ENCODE measurements around the gene TSC22D3. TPM values are rescaled to one million over a fixed set of nuclear protein-coding genes. Genes with fewer than 3 reads are reported as not detected.
"Not testable (repeated sequence)": the region's sequence is repeated elsewhere in the genome, so short reads cannot be mapped to it uniquely, and the experiment has no call there.

Gene TSC22D3
- total and polyA plus RNA-seq, 2 experiments from 2014 or later = 35.9 to 49.0 TPM

DNA sequence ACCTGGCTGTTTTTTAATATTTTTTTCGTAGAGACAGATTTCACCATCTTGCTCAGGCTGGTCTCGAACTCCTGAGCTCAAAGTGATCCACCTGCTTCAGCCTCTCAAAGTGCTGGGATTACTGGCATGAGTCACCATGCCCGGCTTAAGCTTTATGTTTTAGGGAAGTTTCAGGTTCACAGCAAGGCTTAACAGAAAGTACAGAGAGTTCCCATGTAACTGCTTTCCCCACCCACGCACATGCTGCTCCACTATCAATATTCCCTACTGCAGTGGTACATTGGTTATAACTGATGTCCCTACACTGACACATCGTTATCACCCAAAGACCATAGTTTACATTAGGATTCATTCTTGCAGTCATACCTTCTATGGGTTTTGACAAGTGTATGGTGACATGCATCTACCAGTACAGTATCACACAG is 84.6 kb downstream of the TSC22D3 start:
- no peak overlapping the region for H3K4me3 ChIP-seq
- H3K9ac ChIP-seq = no peak overlapping the region
- no peak for TF ChIP-seq EZH2 (IDR thresholded peaks at IDR 0.05; ENCODE audit: insufficient read depth, poor library complexity, severe bottlenecking)
- H3K79me2 ChIP-seq (ENCODE audit: insufficient read depth) = no peaks in the 10 kb centered on the region
- no peaks in the 10 kb centered on the region for H4K20me1 ChIP-seq (ENCODE audit: insufficient read depth)
- in situ Hi-C loops (cut with MboI) = no loop called here
- H3K27me3 ChIP-seq (replicated peaks; ENCODE audit: insufficient read depth) = no peaks in the 10 kb centered on the region
- no peaks in the 10 kb centered on the region for H3K9me3 ChIP-seq (ENCODE audit: low read depth)
- H3K4me1 ChIP-seq (ENCODE audit: insufficient read depth) = no peaks in the 10 kb centered on the region
- H2AFZ ChIP-seq = no peak overlapping the region
- H3F3A ChIP-seq (ENCODE audit: insufficient read depth) = no peaks in the 10 kb centered on the region
- H3K36me3 ChIP-seq (ENCODE audit: low read depth) = no peaks in the 10 kb centered on the region
- no peak for DNase-seq
- WGBS, 2 experiments (ENCODE audit: low coverage in 1 of 2, low lambda C conversion rate in 2 of 2, missing lambda C conversion rate in 2 of 2) = 71 to 81% methylated on average over 4 to 5 of the region's 5 CpGs
- H3K4me2 ChIP-seq (ENCODE audit: unreplicated experiment) = no peak overlapping the region
- H3K27ac ChIP-seq = no peak overlapping the region
- H3K9me2 ChIP-seq (ENCODE audit: insufficient read depth) = no peaks in the 10 kb centered on the region

GRCh38 chrX:107687445-107687844 is 88.1 kb downstream of the TSC22D3 start:
- in situ Hi-C loops (cut with MboI) = no loop called here
- Histone ChIP-seq H3K4me1 (ENCODE audit: insufficient read depth) (no peaks in the 10 kb centered on the region), H3K9me3 (ENCODE audit: low read depth) (no peaks in the 10 kb centered on the region), H2AFZ (no peak overlapping the region), H3F3A (ENCODE audit: insufficient read depth) (no peaks in the 10 kb centered on the region), H3K9me2 (ENCODE audit: insufficient read depth) (no peaks in the 10 kb centered on the region), H3K9ac (no peak overlapping the region), H3K27me3 (replicated peaks; ENCODE audit: insufficient read depth) (no peaks in the 10 kb centered on the region), H3K27ac (no peak overlapping the region), H4K20me1 (ENCODE audit: insufficient read depth) (no peaks in the 10 kb centered on the region), H3K4me3 (no peak overlapping the region), H3K4me2 (ENCODE audit: unreplicated experiment) (no peak overlapping the region), H3K79me2 (ENCODE audit: insufficient read depth) (no peaks in the 10 kb centered on the region), H3K36me3 (ENCODE audit: low read depth) (no peaks in the 10 kb centered on the region)
- no peak for DNase-seq
- WGBS, 2 experiments (ENCODE audit: low coverage in 1 of 2, low lambda C conversion rate in 2 of 2, missing lambda C conversion rate in 2 of 2) = 50 to 58% methylated on average over 3 of the region's 3 CpGs
- TF ChIP-seq EZH2phosphoT487 (IDR thresholded peaks at IDR 0.05; ENCODE audit: insufficient read depth, low read depth) (no peak), EZH2 (IDR thresholded peaks at IDR 0.05; ENCODE audit: insufficient read depth, poor library complexity, severe bottlenecking) (no peak)

DNA sequence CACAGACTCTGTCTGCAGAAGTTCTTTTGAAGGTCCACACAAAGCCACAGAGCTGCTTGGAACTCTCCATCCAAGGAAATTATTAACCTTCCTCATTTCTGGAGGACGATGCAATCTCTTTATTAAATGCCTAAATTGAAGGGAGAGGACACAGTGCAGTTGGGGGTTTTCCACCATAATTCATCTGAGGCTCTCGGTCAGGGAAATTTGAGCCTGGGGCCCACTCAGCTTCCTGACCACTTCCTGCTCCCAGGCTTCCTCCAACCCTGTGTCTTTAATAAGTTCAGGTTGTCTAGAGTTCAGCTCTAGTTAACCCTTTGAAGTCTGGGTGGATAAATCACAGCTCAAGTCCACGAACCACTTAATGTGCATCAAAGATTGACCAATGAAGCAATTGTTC is 88.8 kb downstream of the TSC22D3 start:
- Histone ChIP-seq H3K4me1 (ENCODE audit: insufficient read depth) (no peaks in the 10 kb centered on the region), H3F3A (ENCODE audit: insufficient read depth) (no peaks in the 10 kb centered on the region), H3K79me2 (ENCODE audit: insufficient read depth) (no peaks in the 10 kb centered on the region), H3K4me3 (no peak overlapping the region), H4K20me1 (ENCODE audit: insufficient read depth) (no peaks in the 10 kb centered on the region), H3K27ac (no peak overlapping the region), H3K27me3 (replicated peaks; ENCODE audit: insufficient read depth) (no peaks in the 10 kb centered on the region), H3K9me2 (ENCODE audit: insufficient read depth) (no peaks in the 10 kb centered on the region), H3K9ac (no peak overlapping the region), H2AFZ (no peak overlapping the region), H3K4me2 (ENCODE audit: unreplicated experiment) (no peak overlapping the region), H3K36me3 (ENCODE audit: low read depth) (no peaks in the 10 kb centered on the region), H3K9me3 (ENCODE audit: low read depth) (no peaks in the 10 kb centered on the region)
- WGBS, 2 experiments (ENCODE audit: low coverage in 1 of 2, low lambda C conversion rate in 2 of 2, missing lambda C conversion rate in 2 of 2) = 45 to 50% methylated on average over 3 of the region's 3 CpGs
- no peak for DNase-seq
- TF ChIP-seq EZH2phosphoT487 (IDR thresholded peaks at IDR 0.05; ENCODE audit: insufficient read depth, low read depth) (no peak), EZH2 (IDR thresholded peaks at IDR 0.05; ENCODE audit: insufficient read depth, poor library complexity, severe bottlenecking) (no peak)
- in situ Hi-C loops (cut with MboI) = no loop called here

DNA sequence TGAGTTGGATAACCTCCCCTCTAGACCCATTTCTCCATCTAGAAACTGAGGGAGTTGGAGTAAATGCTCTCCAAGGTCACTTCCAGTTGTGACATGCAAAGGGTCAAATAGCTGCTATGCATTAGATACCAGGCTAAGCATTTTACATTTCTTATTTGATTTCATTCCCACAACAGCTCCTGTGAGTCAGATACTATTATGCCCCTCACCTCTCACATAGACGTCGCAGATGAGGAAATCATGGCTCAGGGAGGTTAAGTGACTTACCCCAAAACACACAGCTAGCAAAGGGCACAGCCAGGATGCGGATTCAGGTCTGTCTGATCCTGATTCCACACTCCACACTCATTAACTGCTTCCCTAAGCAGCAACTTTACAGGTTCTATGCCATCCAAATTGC is 89.6 kb downstream of the TSC22D3 start:
- TF ChIP-seq EZH2phosphoT487 (IDR thresholded peaks at IDR 0.05; ENCODE audit: insufficient read depth, low read depth) (no peak), EZH2 (IDR thresholded peaks at IDR 0.05; ENCODE audit: insufficient read depth, poor library complexity, severe bottlenecking) (no peak)
- Histone ChIP-seq H3K9me3 (ENCODE audit: low read depth) (no peaks in the 10 kb centered on the region), H3F3A (ENCODE audit: insufficient read depth) (no peaks in the 10 kb centered on the region), H3K9ac (no peak overlapping the region), H3K4me2 (ENCODE audit: unreplicated experiment) (no peak overlapping the region), H2AFZ (no peak overlapping the region), H3K27ac (no peak overlapping the region), H3K4me3 (no peak overlapping the region), H3K9me2 (ENCODE audit: insufficient read depth) (no peaks in the 10 kb centered on the region), H4K20me1 (ENCODE audit: insufficient read depth) (no peaks in the 10 kb centered on the region), H3K79me2 (ENCODE audit: insufficient read depth) (no peaks in the 10 kb centered on the region), H3K36me3 (ENCODE audit: low read depth) (no peaks in the 10 kb centered on the region), H3K27me3 (replicated peaks; ENCODE audit: insufficient read depth) (no peaks in the 10 kb centered on the region), H3K4me1 (ENCODE audit: insufficient read depth) (no peaks in the 10 kb centered on the region)
- WGBS, 2 experiments (ENCODE audit: low coverage in 1 of 2, low lambda C conversion rate in 2 of 2, missing lambda C conversion rate in 2 of 2) = 81 to 96% methylated on average over 3 of the region's 3 CpGs
- in situ Hi-C loops (cut with MboI) = no loop called here
- DNase-seq = no peak

DNA sequence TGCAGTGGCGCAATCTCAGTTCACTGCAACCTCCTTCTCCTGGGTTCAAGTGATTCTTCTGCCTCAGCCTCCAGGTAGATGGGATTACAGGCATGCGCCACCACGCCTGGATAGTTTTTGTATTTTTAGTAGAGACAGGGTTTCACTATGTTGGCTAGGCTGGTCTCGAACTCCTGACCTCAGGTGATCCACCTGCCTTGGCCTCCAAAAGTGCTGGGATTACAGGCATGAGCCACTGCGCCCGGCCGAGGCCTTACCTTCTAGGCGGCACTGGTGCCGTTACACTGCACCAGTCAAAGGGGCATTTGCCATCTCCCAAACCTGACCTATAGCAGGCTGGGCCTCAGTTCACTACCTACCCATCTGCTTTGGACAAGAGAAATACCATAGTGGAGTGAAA is 90.0 kb downstream of the TSC22D3 start:
- H3K9me2 ChIP-seq (ENCODE audit: insufficient read depth); DNase-seq; H4K20me1 ChIP-seq (ENCODE audit: insufficient read depth); H2AFZ ChIP-seq; H3K4me3 ChIP-seq; H3K27ac ChIP-seq; H3K9me3 ChIP-seq (ENCODE audit: low read depth); H3K36me3 ChIP-seq (ENCODE audit: low read depth); H3K4me1 ChIP-seq (ENCODE audit: insufficient read depth); H3K4me2 ChIP-seq (ENCODE audit: unreplicated experiment); H3K9ac ChIP-seq; H3F3A ChIP-seq (ENCODE audit: insufficient read depth); H3K79me2 ChIP-seq (ENCODE audit: insufficient read depth); in situ Hi-C loops (cut with MboI); H3K27me3 ChIP-seq (replicated peaks; ENCODE audit: insufficient read depth): not testable (repeated sequence)
- 87 to 94% methylated on average over 9 of the region's 9 CpGs for WGBS, 2 experiments (ENCODE audit: low coverage in 1 of 2, low lambda C conversion rate in 2 of 2, missing lambda C conversion rate in 2 of 2)
